Astrocyte (in vitro differentiated cells and primary cell): Measurements from ENCODE around the gene ASIC3. TPM values are rescaled to one million over a fixed set of nuclear protein-coding genes. Genes with fewer than 3 reads are reported as not detected.
A peak's percentile ranks its signal among the peaks of the same experiment; 100 is the strongest.

ENCODE experiments used
- DNase-seq: peaks from one replicate; pipeline ENCODE4 v3.0.0-alpha.2; 2010; ENCODE audit warnings: low read depth
- FAIRE-seq: peaks from 2 replicates; lab custom pipeline; 2011; peaks lifted over from hg19 to GRCh38; lab: Jason Lieb, UNC
- H2AFZ ChIP-seq: 2 replicates; pipeline ENCODE4 v1.6.0; 2012; ENCODE audit warnings: low read depth, low read length, inconsistent platforms
- H3K27ac ChIP-seq: 2 replicates; pipeline ENCODE4 v1.5.1; 2011; ENCODE audit warnings: low read depth, low read length, inconsistent platforms
- H3K27me3 ChIP-seq: 2 replicates; pipeline ENCODE4 v1.6.0; 2011; ENCODE audit warnings: low read length, inconsistent platforms; ENCODE audit not compliant: insufficient read depth
- H3K36me3 ChIP-seq: 2 replicates; pipeline ENCODE4 v1.5.1; 2011; ENCODE audit warnings: low read length, inconsistent platforms; ENCODE audit not compliant: insufficient read depth
- H3K4me1 ChIP-seq: 2 replicates; pipeline ENCODE4 v1.5.1; 2011; ENCODE audit warnings: low read length, inconsistent platforms; ENCODE audit not compliant: insufficient read depth
- H3K4me2 ChIP-seq: 2 replicates; pipeline ENCODE4 v1.6.0; 2012; ENCODE audit warnings: low read length, inconsistent platforms
- H3K4me3 ChIP-seq: 2 replicates; pipeline ENCODE4 v1.5.1; 2011; ENCODE audit warnings: low read depth, mild to moderate bottlenecking, low read length, inconsistent platforms; ENCODE audit not compliant: insufficient read depth
- H3K79me2 ChIP-seq: 2 replicates; pipeline ENCODE4 v1.6.0; 2012; ENCODE audit warnings: mild to moderate bottlenecking, low read length, inconsistent platforms; ENCODE audit not compliant: insufficient read depth
- H3K9ac ChIP-seq: 2 replicates; pipeline ENCODE4 v1.6.0; 2012; ENCODE audit warnings: mild to moderate bottlenecking, low read length, inconsistent platforms
- H3K9me3 ChIP-seq: 2 replicates; pipeline ENCODE4 v1.5.1; 2012; ENCODE audit warnings: low read depth, mild to moderate bottlenecking, low read length, inconsistent platforms; ENCODE audit not compliant: insufficient read depth
- H4K20me1 ChIP-seq: 2 replicates; pipeline ENCODE4 v1.6.0; 2012; ENCODE audit warnings: low read length, inconsistent platforms; ENCODE audit not compliant: insufficient read depth
- H3K27ac Mint-ChIP-seq: one replicate; pipeline ENCODE4 v1.8.0; 2021; ENCODE audit warnings: mild to moderate bottlenecking, mixed read lengths; ENCODE audit not compliant: unreplicated experiment
- H3K27me3 Mint-ChIP-seq: one replicate; pipeline ENCODE4 v1.8.0; 2021; ENCODE audit warnings: low read depth, mixed read lengths; ENCODE audit not compliant: unreplicated experiment
- H3K36me3 Mint-ChIP-seq: one replicate; pipeline ENCODE4 v1.8.0; 2021; ENCODE audit warnings: low read depth, mixed read lengths; ENCODE audit not compliant: unreplicated experiment
- H3K4me1 Mint-ChIP-seq: one replicate; pipeline ENCODE4 v1.8.0; 2021; ENCODE audit warnings: low read depth, mixed read lengths; ENCODE audit not compliant: unreplicated experiment
- H3K4me3 Mint-ChIP-seq: one replicate; pipeline ENCODE4 v1.8.0; 2021; ENCODE audit warnings: mild to moderate bottlenecking, moderate library complexity, mixed read lengths; ENCODE audit not compliant: unreplicated experiment
- H3K9me3 Mint-ChIP-seq: one replicate; pipeline ENCODE4 v1.8.0; 2021; ENCODE audit warnings: mild to moderate bottlenecking, mixed read lengths; ENCODE audit not compliant: unreplicated experiment
- EZH2 ChIP-seq: IDR thresholded peaks from 2 replicates; pipeline ENCODE4 v1.6.1; 2012; ENCODE audit warnings: mild to moderate bottlenecking, low read length, inconsistent platforms; ENCODE audit not compliant: insufficient read depth
- total RNA-seq: library from RNA; stranded (reverse); gene quantifications from 2 replicates; pipeline ENCODE4 v1.2.1, GENCODE V29; 2021
- TF ChIP-seq, protein P1 (sequence below): IDR thresholded peaks from 2 replicates; pipeline ENCODE4 v1.5.1; 2011; ENCODE audit warnings: low read depth, mild to moderate bottlenecking, inconsistent platforms, low read length, moderate library complexity; ENCODE audit not compliant: insufficient read depth

ASIC3 gene
- total RNA-seq, 1 donor from 2014 or later: 3.9 TPM

GRCh38 chr7:151080067-151080521, 31.8 kb downstream of the ASIC3 start:
- Histone ChIP-seq H3K79me2 (peaks cover 44% of the 10 kb centered on the region), H3K4me1 (peaks cover 34% of the 10 kb centered on the region), H3K4me2 (peak overlapping the region; percentile 87), H4K20me1 (peaks cover 48% of the 10 kb centered on the region), H3K4me3 (peak overlapping the region; percentile 85), H3K27me3 (no peaks in the 10 kb centered on the region), H3K9me3 (no peaks in the 10 kb centered on the region), H3K27ac (peak overlapping the region; percentile 89), H3K36me3 (peaks cover 9% of the 10 kb centered on the region), H3K9ac (peak overlapping the region; percentile 95), H2AFZ (peak overlapping the region; percentile 61)
- DNase-seq: no peak
- no peak for FAIRE-seq
- Mint-ChIP-seq H3K4me1 (peaks cover 20% of the 10 kb centered on the region), H3K27me3 (no peaks in the 10 kb centered on the region), H3K27ac (peak overlapping the region; percentile 72), H3K36me3 (peaks cover 7% of the 10 kb centered on the region), H3K9me3 (no peaks in the 10 kb centered on the region), H3K4me3 (peak overlapping the region; percentile 96)
- TF ChIP-seq EZH2: no peak
- TF ChIP-seq, protein P1, sequence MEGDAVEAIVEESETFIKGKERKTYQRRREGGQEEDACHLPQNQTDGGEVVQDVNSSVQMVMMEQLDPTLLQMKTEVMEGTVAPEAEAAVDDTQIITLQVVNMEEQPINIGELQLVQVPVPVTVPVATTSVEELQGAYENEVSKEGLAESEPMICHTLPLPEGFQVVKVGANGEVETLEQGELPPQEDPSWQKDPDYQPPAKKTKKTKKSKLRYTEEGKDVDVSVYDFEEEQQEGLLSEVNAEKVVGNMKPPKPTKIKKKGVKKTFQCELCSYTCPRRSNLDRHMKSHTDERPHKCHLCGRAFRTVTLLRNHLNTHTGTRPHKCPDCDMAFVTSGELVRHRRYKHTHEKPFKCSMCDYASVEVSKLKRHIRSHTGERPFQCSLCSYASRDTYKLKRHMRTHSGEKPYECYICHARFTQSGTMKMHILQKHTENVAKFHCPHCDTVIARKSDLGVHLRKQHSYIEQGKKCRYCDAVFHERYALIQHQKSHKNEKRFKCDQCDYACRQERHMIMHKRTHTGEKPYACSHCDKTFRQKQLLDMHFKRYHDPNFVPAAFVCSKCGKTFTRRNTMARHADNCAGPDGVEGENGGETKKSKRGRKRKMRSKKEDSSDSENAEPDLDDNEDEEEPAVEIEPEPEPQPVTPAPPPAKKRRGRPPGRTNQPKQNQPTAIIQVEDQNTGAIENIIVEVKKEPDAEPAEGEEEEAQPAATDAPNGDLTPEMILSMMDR: no peak

DNA sequence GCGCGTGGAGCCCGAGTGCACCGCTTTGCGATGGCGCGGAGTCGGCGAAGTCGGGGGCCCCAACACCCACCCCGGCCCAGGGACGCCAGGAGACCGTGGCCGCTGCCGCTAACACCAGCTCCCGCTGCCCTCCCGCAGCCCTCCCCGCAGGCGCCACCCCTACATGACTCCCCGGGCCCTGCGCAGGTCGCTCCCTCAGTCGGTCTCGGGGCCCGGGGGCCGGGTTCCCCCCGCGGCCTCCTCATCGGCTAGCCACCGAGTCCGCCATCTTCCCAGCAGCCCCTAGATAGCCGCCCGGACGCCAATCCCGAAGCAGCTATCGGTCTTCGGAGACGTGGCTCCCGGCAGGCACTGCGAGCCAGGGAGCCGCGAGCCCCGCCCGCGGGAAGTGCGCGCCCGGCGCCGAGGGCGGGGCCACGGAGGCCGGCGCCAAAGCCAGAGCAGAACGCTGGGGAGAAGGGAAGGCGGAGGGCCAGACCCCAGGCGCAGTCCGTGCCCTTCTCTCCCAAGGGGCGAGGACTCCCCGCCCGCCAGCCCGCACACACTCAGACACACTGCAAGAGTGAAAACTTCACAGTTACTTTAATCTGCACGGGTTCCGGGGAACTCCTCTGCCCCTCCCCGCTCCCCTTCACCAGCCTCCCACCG, 32.3 kb downstream of the ASIC3 start, which contains the start of gene FASTK:
FASTK (minus strand) TSS at position 288 of the 648 bp plus-strand sequence; CDS start at position 245, 43 bp downstream.
- Histone ChIP-seq H3K27me3 (no peaks in the 10 kb centered on the region), H3K79me2 (peaks cover 44% of the 10 kb centered on the region), H3K9me3 (no peaks in the 10 kb centered on the region), H4K20me1 (peaks cover 43% of the 10 kb centered on the region), H3K27ac (peak within 1 kb of the TSS; percentile 89), H3K9ac (peak within 1 kb of the TSS; percentile 95), H3K36me3 (peaks cover 4% of the 10 kb centered on the region), H3K4me1 (peaks cover 37% of the 10 kb centered on the region), H2AFZ (peak within 1 kb of the TSS; percentile 61), H3K4me3 (peak within 1 kb of the TSS; percentile 85), H3K4me2 (peak within 1 kb of the TSS; percentile 87)
- Mint-ChIP-seq H3K4me3 (peak within 1 kb of the TSS; percentile 96), H3K27me3 (no peaks in the 10 kb centered on the region), H3K27ac (peak within 1 kb of the TSS; percentile 72), H3K9me3 (no peaks in the 10 kb centered on the region), H3K4me1 (peaks cover 20% of the 10 kb centered on the region), H3K36me3 (peaks cover 7% of the 10 kb centered on the region)
- FAIRE-seq (no peak), DNase-seq (peak; percentile 79)
- TF ChIP-seq, protein P1: no peak
- TF ChIP-seq EZH2: no peak
